HG03095 (cell line): ENCODE results near the gene FRRS1L.
A peak's percentile ranks its signal among the peaks of the same experiment; 100 is the strongest.

Experiments
- ATAC-seq: cut with Tn5 transposase; IDR thresholded peaks from one replicate; pipeline ENCODE4 v1.9.1; 2021; ENCODE audit warnings: moderate library complexity; ENCODE audit not compliant: unreplicated experiment

Gene FRRS1L

DNA sequence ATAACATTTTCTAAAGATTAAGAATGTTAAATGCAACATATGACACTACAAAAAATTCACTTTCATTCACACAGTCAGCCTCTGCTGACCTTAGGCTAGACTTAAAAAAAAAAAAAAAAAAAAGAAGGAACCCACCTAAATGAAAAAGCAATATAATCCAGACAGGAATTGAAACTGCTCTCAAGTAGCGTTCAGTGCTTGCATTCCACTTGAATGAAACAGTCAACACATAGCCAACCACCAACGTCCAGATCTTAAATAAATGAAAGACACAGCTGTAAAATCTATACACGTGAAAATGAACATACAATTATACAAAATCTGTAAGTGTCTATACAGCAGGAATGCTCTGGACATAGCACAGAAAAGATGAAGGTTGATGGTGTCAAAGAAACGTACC is 58.7 kb downstream of the FRRS1L start:
- no peak for ATAC-seq

DNA sequence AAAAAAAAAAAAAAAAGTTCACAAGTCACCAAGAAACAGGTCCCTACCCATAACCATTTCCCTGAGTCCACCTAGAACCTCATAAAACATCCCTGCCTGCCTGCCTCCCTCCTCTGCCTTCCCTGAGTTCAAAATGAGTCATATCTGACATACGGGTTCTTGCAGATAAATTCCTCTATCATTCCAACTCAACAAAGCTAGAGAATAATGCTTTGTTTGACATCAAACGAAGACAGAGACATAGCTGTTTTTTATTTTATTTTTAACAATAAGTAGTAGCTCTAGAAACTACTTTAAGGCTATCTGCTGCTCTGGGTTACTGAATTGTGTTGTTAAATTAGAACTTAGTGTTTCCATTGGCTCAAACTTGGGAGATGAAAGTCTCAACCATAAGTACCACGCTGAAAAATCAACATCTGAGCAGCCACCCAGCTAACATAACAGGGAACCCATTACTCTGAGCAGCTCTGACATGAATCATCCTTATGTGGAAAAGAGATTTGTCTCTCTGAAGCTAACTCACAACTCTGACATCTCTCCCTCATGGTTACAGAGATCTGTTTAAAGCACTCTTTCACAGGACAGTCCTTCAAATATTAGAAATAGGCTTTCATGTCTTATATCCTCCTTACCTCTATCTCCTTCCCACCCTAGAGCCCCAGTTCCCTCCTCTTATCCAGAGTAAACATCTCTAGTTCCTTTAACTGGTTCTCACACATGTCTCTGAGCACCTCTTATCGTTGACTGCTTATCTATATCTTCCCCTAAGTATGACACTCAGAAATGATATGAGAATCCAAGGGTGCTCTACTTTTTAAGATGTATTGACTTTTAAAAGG is 59.4 kb downstream of the FRRS1L start:
- ATAC-seq = no peak

GRCh38 chr9:109101810-109102209 is 65.2 kb downstream of the FRRS1L start:
- ATAC-seq = peak; percentile 60

DNA sequence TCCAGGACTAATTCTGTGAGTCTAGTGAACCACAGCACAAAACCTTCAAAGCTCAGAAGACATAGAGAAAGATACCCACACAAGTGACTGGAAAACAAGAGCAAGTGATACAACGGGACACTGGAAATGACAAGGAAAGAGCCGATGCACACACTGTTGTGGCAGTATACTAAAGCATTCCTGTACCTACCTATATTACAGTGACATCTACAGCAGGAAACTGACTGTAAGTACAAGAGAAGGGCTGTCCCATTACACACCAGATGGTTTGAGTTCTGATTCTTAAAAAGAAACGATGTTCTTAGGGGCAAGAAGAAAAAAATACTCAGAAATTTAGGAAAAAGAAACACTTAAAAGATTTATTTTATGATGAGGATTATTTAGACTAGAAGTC is 65.8 kb downstream of the FRRS1L start:
- ATAC-seq = no peak

DNA sequence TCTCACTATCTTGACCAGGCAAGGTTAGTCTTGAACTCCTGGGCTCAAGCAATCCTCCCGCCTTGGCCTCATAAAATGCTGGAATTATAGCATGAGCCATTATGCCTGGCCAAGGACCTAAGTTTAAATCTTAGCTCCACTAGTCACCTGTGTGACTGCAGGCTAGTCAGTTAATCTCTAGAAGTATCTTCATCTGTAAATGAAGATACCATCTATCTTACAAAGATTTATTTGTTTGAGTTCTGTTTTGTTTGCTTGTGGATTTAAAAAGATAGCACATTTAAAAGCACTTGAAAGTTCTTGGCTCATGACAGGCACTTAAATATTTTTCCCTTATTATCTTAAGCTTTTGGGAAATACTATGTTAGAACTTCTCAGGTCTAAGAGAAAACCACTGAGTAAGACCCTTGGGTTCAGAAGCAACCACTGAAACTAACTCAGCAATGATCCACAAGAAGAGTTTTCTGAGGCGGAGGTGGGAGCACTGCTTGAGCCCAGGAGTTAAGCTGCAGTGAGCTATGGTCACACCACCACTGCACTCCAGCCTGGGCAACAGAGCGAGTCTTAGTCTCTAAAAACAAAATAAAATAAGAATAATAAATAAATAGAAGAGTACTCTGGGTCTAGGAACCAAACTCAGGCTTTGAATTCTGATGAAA is 66.4 kb downstream of the FRRS1L start:
- no peak for ATAC-seq

DNA sequence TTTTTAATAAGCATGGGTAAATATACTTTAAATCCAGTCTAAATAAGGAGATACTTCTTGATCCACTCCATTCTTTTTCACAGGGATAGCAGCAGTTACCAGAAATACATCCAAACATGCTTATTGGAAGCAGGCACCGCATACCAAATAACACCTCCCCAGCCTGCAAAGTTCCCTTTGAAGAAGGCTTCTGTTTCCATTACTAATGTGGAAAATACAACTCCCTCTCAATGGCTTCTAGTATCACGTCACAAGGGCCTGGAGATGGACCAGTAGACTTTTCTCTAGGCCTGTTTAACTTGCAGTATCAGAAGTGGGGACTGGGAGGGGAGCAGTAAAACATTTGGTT is 68.1 kb downstream of the FRRS1L start:
- no peak for ATAC-seq

- ATAC-seq = no peak
Observed at GRCh38 chr9:109098171-109098959, 68.7 kb downstream of the FRRS1L start.

- no peak for ATAC-seq
Observed at GRCh38 chr9:109097146-109097545, 69.9 kb downstream of the FRRS1L start.

DNA sequence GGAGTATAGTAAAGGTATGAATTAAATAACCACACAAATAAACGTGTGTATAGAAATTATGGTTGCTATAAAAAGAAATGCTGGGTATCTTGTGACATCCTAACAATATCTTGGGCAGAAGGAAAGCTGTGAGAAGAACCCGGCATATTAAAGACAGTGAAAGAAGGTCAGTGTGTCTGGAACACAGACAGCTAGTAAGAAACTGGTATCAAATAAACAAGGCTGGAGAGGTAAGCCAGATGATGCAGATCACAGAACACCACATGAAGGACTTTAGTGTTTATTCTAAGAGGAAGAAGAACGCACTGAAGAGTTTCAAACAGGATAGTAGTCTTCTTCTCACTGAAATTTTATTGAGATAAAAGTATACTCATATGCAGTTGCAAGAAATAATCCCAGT is 71.7 kb downstream of the FRRS1L start:
- no peak for ATAC-seq

GRCh38 chr9:109094268-109094667 is 72.8 kb downstream of the FRRS1L start:
- ATAC-seq = no peak

GRCh38 chr9:109092587-109092986 is 74.5 kb downstream of the FRRS1L start:
- no peak for ATAC-seq

DNA sequence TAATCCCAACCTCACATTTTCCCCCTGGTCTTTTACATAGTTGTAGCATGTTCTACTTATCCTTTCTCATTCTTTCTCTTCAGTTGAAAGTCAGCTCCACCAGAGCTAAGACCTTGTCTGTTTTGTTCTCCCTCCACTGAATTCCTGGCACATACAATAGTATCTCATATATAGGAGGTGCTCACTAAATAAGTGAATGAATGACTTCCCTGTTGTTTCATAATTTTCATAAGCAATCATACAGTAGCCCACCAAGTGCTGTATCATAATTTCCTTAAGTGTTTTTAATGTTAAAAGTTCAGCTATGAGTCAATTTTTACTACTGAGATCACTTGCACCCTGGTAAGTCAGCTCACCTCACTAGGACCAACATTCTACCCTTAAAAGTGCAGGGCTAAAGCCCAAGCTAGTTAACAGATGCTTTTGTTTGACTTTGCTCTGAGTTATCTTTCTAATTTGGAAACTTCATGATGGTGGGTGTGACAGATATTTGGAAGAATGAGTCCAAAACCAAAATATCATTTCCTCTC is 74.9 kb downstream of the FRRS1L start:
- no peak for ATAC-seq

GRCh38 chr9:109088221-109088620 is 78.8 kb downstream of the FRRS1L start:
- ATAC-seq = no peak

- no peak for ATAC-seq
Observed at GRCh38 chr9:109087795-109088194, 79.3 kb downstream of the FRRS1L start.

DNA sequence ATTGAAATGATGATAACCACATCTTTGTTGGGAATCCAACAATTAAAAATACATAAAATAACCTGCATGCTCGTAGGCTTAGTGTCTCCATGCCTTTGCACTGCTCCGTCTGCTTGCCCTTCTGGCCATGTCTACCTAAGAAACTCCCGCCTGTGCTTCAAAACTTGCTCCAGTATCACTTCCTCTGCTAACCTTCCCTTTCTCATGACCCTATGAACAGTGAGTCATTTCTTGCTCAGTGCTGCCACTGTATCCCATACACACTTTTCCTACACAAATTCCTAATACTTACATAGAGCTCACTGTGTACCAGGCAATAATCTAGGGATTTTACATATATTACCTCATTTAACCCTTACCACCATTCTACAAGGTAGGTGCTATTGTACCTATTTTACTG is 80.8 kb downstream of the FRRS1L start:
- ATAC-seq = peak; percentile 90

- no peak for ATAC-seq
Observed at GRCh38 chr9:109085510-109085909, 81.5 kb downstream of the FRRS1L start.

DNA sequence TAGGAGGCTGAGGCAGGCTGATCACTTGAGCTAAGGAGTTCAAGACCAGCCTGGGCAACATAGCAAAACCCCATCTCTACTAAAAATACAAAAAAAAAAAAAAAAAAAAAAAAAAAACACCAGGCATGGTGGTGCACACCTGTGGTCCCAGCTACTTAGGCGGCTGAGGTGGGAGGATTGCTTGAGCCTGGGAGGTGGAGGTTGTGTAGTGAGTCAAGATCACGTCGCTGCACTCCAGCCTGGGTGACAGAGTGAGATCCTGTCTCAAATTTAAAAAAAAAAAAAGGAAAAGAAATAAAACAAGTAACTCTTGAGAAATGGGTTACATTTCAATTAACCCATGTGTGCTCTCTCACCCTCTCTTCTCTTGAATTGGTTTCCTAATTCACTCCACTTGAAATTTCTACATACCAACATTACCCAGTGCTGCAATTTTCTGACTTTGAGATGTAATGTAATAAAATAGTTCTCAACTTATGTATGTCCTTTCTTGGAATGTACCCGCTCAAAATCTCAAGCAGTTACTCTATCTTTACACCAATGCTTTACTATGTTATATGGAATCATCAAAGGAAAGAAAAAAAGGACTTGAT is 83.1 kb downstream of the FRRS1L start:
- ATAC-seq = no peak

DNA sequence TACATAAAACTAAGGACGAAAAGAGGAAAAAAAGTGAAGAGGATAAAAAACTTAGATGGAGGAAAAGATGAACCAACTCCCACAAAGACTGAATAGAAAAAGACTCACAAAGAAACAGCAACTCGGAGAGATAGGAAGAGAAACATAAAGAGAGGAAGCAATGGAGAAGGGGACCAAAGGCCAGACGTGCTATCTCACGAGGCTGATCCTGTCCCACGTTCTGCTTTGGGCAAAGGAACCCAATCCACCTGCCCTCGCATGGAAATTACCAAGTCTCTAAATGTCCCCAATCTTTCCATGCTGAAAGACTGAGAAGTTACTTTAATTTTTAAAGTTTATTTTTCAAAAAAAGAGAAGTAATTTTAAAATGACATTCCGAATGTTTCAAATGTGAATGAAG is 83.9 kb downstream of the FRRS1L start:
- no peak for ATAC-seq

DNA sequence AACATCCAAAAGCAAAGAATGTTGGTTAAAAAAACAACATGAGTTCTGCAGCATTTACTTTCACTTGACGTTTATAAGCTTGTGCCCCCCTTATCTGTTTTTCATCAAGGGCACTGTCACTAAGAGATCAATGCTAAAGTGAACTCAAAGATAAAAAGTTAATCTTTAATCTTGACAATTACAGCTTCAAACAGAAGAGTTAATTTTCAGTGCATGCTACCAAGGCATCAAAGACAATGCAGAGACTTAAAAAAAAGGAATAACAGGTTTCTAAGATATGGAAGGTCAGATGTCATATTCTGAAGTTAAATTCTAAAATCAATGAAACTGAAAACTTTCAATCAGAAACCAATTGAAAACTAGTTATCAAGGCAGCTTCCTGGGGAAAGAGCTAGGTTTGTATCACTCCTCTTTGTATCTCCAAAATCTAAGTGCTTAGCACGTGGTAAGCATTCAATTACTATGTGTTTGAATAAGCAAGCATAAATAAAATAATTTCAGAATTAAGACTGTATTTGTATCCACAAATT is 84.9 kb downstream of the FRRS1L start:
- ATAC-seq = no peak
